Prostate gland (tissue), 2 donors: ENCODE measurements around the gene EP400.

Experiments
- POLR2A ChIP-seq: fragments of 450-650 bp; IDR thresholded peaks from one replicate; pipeline ENCODE4 v1.6.1; 2016; ENCODE audit warnings: antibody characterized with exemption, mild to moderate bottlenecking
- TF ChIP-seq, protein P1 (sequence below), 4 experiments: fragments of 200-600 bp in 2 of 4; fragments of 450-650 bp in 2 of 4; sonication (generic) in 2 of 4; IDR thresholded peaks; 1 replicate in 3 of 4; 2 replicates in 1 of 4; pipeline ENCODE4 v1.5.1; 2016 to 2019; ENCODE audit warnings: antibody characterized with exemption in 4 of 4, mild to moderate bottlenecking in 2 of 4, moderate library complexity in 2 of 4

DNA sequence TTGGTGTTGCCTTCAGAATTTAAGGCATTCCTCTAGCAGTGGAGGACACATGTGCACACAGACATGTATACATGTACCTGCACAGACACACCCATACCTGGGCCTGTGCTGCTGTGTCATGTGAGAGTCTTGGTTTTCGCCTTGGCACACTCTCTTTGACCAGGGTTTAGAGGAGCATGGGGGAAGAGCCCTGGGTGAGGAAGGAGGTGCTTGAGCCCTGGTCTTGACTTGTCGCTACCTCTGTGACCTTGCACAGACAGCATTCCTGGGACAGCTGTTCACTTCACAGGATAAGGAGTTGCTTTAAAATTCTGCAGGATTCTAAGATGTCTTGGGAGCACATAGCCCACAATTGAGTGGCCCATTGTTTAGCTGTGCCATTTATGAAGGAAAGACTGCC, 99.7 kb downstream of the EP400 start:
- no peak for TF ChIP-seq POLR2A
- TF ChIP-seq, protein P1, sequence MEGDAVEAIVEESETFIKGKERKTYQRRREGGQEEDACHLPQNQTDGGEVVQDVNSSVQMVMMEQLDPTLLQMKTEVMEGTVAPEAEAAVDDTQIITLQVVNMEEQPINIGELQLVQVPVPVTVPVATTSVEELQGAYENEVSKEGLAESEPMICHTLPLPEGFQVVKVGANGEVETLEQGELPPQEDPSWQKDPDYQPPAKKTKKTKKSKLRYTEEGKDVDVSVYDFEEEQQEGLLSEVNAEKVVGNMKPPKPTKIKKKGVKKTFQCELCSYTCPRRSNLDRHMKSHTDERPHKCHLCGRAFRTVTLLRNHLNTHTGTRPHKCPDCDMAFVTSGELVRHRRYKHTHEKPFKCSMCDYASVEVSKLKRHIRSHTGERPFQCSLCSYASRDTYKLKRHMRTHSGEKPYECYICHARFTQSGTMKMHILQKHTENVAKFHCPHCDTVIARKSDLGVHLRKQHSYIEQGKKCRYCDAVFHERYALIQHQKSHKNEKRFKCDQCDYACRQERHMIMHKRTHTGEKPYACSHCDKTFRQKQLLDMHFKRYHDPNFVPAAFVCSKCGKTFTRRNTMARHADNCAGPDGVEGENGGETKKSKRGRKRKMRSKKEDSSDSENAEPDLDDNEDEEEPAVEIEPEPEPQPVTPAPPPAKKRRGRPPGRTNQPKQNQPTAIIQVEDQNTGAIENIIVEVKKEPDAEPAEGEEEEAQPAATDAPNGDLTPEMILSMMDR (IDR thresholded peaks at IDR 0.05): no peak
